Karpas-422 (cell line): Measurements from ENCODE around the gene MPV17L2. TPM values are rescaled to one million over a fixed set of nuclear protein-coding genes. Genes with fewer than 3 reads are reported as not detected.

Experiments used
- DNase-seq: peaks from one replicate; pipeline ENCODE4 v3.0.0-alpha.2; 2015
- H2AFZ ChIP-seq: fragments of 200-600 bp; sonication (generic); 2 replicates; pipeline ENCODE4 v1.6.1; 2014; ENCODE audit warnings: antibody characterized with exemption, low read length, mixed read lengths
- H3K27ac ChIP-seq: fragments of 200-600 bp; sonication (generic); 2 replicates; pipeline ENCODE4 v1.5.1; 2014; ENCODE audit warnings: mild to moderate bottlenecking, low read length, moderate library complexity
- H3K27me3 ChIP-seq: fragments of 200-600 bp; sonication (generic); 2 replicates; pipeline ENCODE4 v1.6.1; 2014; ENCODE audit warnings: low read length, mixed read lengths
- H3K36me3 ChIP-seq: fragments of 200-600 bp; sonication (generic); 2 replicates; pipeline ENCODE4 v1.6.1; 2014; ENCODE audit warnings: low read length, mixed read lengths; ENCODE audit not compliant: insufficient read depth
- H3K4me1 ChIP-seq: fragments of 200-600 bp; sonication (generic); 2 replicates; pipeline ENCODE4 v1.6.1; 2014; ENCODE audit warnings: mild to moderate bottlenecking, low read length, mixed read lengths
- H3K4me2 ChIP-seq: fragments of 200-600 bp; sonication (generic); 2 replicates; pipeline ENCODE4 v1.6.1; 2014; ENCODE audit warnings: low read length, low read depth, mild to moderate bottlenecking; ENCODE audit not compliant: poor library complexity, severe bottlenecking
- H3K4me3 ChIP-seq: fragments of 200-600 bp; sonication (generic); 2 replicates; pipeline ENCODE4 v1.5.1; 2014; ENCODE audit warnings: mild to moderate bottlenecking, antibody characterized with exemption, low read length, mixed read lengths
- H3K79me2 ChIP-seq: fragments of 200-600 bp; sonication (generic); 2 replicates; pipeline ENCODE4 v1.6.1; 2014; ENCODE audit warnings: mild to moderate bottlenecking, low read length, mixed read lengths
- H3K9ac ChIP-seq: fragments of 200-600 bp; sonication (generic); 2 replicates; pipeline ENCODE4 v1.6.0; 2014; ENCODE audit warnings: low read length
- H3K9me2 ChIP-seq: fragments of 200-600 bp; sonication (generic), shearing (Covaris generic); replicated peaks from 2 replicates; pipeline ENCODE4 v1.6.0; 2014; ENCODE audit warnings: mild to moderate bottlenecking, low read length, moderate library complexity; ENCODE audit not compliant: insufficient read depth
- H3K9me3 ChIP-seq: fragments of 300-700, 200-600 bp; sonication (generic); 2 replicates; pipeline ENCODE4 v1.6.1; 2014; ENCODE audit warnings: low read length, mixed read lengths
- H4K20me1 ChIP-seq: fragments of 200-600 bp; sonication (generic); 2 replicates; pipeline ENCODE4 v1.6.1; 2014; ENCODE audit warnings: mild to moderate bottlenecking, antibody characterized with exemption, low read length, low read depth; ENCODE audit not compliant: insufficient read depth
- total RNA-seq: library from RNA; depleted of rRNA; stranded (reverse); fragments of >200 nt; shearing (Covaris generic); gene quantifications from 2 replicates; pipeline ENCODE4 v1.2.3, GENCODE V29; 2014; ENCODE audit warnings: low replicate concordance

Gene MPV17L2
- total RNA-seq, 1 experiment from 2014 or later = 17.0 TPM

GRCh38 chr19:18173572-18174288, 19.3 kb upstream of the MPV17L2 start, which contains the start of gene IFI30:
Gene IFI30 (plus strand): TSS chr19:18173813. CDS start chr19:18173842, 29 bp downstream.
- no peaks in the 10 kb centered on the region for H3K9me2 ChIP-seq
- peak within 1 kb of the TSS; percentile 42 for H3K27ac ChIP-seq
- H3K36me3 ChIP-seq = 0 out of 2 replicates have a peak, but pooled peaks cover under 1% of the 10 kb centered on the region
- H2AFZ ChIP-seq = peak within 1 kb of the TSS; percentile 36; the same call in 1 of the 2 replicates
- no peaks in the 10 kb centered on the region for H4K20me1 ChIP-seq
- H3K4me3 ChIP-seq = peak within 1 kb of the TSS; percentile 76
- H3K9ac ChIP-seq = peak within 1 kb of the TSS; percentile 77
- H3K4me1 ChIP-seq = peaks cover 64% of the 10 kb centered on the region
- H3K27me3 ChIP-seq = no peaks in the 10 kb centered on the region
- H3K9me3 ChIP-seq = no peaks in the 10 kb centered on the region
- H3K4me2 ChIP-seq = peak within 1 kb of the TSS; percentile 89
- DNase-seq = peak; percentile 94
- H3K79me2 ChIP-seq = no peaks in the 10 kb centered on the region

- H2AFZ ChIP-seq = no peak overlapping the region
- H3K4me3 ChIP-seq = peak overlapping the region; percentile 76
- H3K27ac ChIP-seq = no peak overlapping the region
Measured at GRCh38 chr19:18174983-18175382, 18.0 kb upstream of the MPV17L2 start.

GRCh38 chr19:18176367-18177310, 16.4 kb upstream of the MPV17L2 start:
- H3K9me2 ChIP-seq = no peaks in the 10 kb centered on the region
- no peak overlapping the region for H3K27ac ChIP-seq
- no peaks in the 10 kb centered on the region for H3K27me3 ChIP-seq
- no peaks in the 10 kb centered on the region for H3K9me3 ChIP-seq
- H3K9ac ChIP-seq = no peak overlapping the region
- no peaks in the 10 kb centered on the region for H4K20me1 ChIP-seq
- no peak for DNase-seq
- H3K36me3 ChIP-seq = no peaks in the 10 kb centered on the region
- peaks cover 43% of the 10 kb centered on the region for H3K4me1 ChIP-seq
- no peaks in the 10 kb centered on the region for H3K79me2 ChIP-seq
- H3K4me2 ChIP-seq = no peak overlapping the region
- no peak overlapping the region for H3K4me3 ChIP-seq
- H2AFZ ChIP-seq = no peak overlapping the region

More at GRCh38 chr19:18174983-18175382, 18.0 kb upstream of the MPV17L2 start:
- peak overlapping the region; percentile 89 for H3K4me2 ChIP-seq
- no peaks in the 10 kb centered on the region for H3K9me3 ChIP-seq
- no peaks in the 10 kb centered on the region for H3K36me3 ChIP-seq
- peaks cover 53% of the 10 kb centered on the region for H3K4me1 ChIP-seq
- no peak for DNase-seq
- H3K9ac ChIP-seq = peak overlapping the region; percentile 77
- H3K9me2 ChIP-seq = no peaks in the 10 kb centered on the region
- H4K20me1 ChIP-seq = no peaks in the 10 kb centered on the region
- no peaks in the 10 kb centered on the region for H3K79me2 ChIP-seq
- H3K27me3 ChIP-seq = no peaks in the 10 kb centered on the region

- H3K4me1 ChIP-seq = peaks cover 16% of the 10 kb centered on the region
- H3K36me3 ChIP-seq = no peaks in the 10 kb centered on the region
- no peak overlapping the region for H2AFZ ChIP-seq
- H3K4me2 ChIP-seq = no peak overlapping the region
- no peaks in the 10 kb centered on the region for H4K20me1 ChIP-seq
- no peaks in the 10 kb centered on the region for H3K79me2 ChIP-seq
- H3K27me3 ChIP-seq = no peaks in the 10 kb centered on the region
- H3K9me2 ChIP-seq = no peaks in the 10 kb centered on the region
- no peaks in the 10 kb centered on the region for H3K9me3 ChIP-seq
- no peak overlapping the region for H3K4me3 ChIP-seq
- DNase-seq = no peak
- H3K27ac ChIP-seq = no peak overlapping the region
- H3K9ac ChIP-seq = no peak overlapping the region
Measured at GRCh38 chr19:18179957-18180356, 13.1 kb upstream of the MPV17L2 start.

- Histone ChIP-seq H3K4me3 (no peak overlapping the region), H3K27me3 (no peaks in the 10 kb centered on the region)
Measured at GRCh38 chr19:18183529-18183928, 9.5 kb upstream of the MPV17L2 start.

GRCh38 chr19:18185538-18185937, 7.5 kb upstream of the MPV17L2 start:
- Histone ChIP-seq H3K36me3 (no peaks in the 10 kb centered on the region), H3K79me2 (no peaks in the 10 kb centered on the region), H3K27ac (no peak overlapping the region), H3K9ac (no peak overlapping the region), H3K4me1 (peaks cover 32% of the 10 kb centered on the region), H3K27me3 (no peaks in the 10 kb centered on the region), H3K9me3 (no peaks in the 10 kb centered on the region), H3K4me3 (no peak overlapping the region), H3K4me2 (no peak overlapping the region), H3K9me2 (no peaks in the 10 kb centered on the region), H2AFZ (no peak overlapping the region), H4K20me1 (no peaks in the 10 kb centered on the region)
- no peak for DNase-seq

More at GRCh38 chr19:18183529-18183928, 9.5 kb upstream of the MPV17L2 start:
- no peak for DNase-seq
- Histone ChIP-seq H2AFZ (no peak overlapping the region), H3K9ac (no peak overlapping the region), H3K9me3 (no peaks in the 10 kb centered on the region), H3K79me2 (no peaks in the 10 kb centered on the region), H4K20me1 (no peaks in the 10 kb centered on the region), H3K27ac (no peak overlapping the region), H3K4me2 (no peak overlapping the region), H3K36me3 (no peaks in the 10 kb centered on the region), H3K4me1 (peaks cover 27% of the 10 kb centered on the region), H3K9me2 (no peaks in the 10 kb centered on the region)

- no peaks in the 10 kb centered on the region for H3K27me3 ChIP-seq
- no peaks in the 10 kb centered on the region for H4K20me1 ChIP-seq
- H2AFZ ChIP-seq = no peak overlapping the region
- H3K4me2 ChIP-seq = no peak overlapping the region
- H3K9me2 ChIP-seq = no peaks in the 10 kb centered on the region
- no peak overlapping the region for H3K27ac ChIP-seq
- no peaks in the 10 kb centered on the region for H3K9me3 ChIP-seq
- DNase-seq = no peak
- H3K4me3 ChIP-seq = no peak overlapping the region
- peaks cover 46% of the 10 kb centered on the region for H3K4me1 ChIP-seq
- no peak overlapping the region for H3K9ac ChIP-seq
- peaks cover 8% of the 10 kb centered on the region for H3K79me2 ChIP-seq
- no peaks in the 10 kb centered on the region for H3K36me3 ChIP-seq
Measured at GRCh38 chr19:18190278-18190677, 2.7 kb upstream of the MPV17L2 start.

- Histone ChIP-seq H3K9me3 (no peaks in the 10 kb centered on the region), H3K4me2 (peak overlapping the region; percentile 75), H3K4me3 (peak overlapping the region; percentile 33), H3K36me3 (no peaks in the 10 kb centered on the region), H3K4me1 (peaks cover 46% of the 10 kb centered on the region), H4K20me1 (no peaks in the 10 kb centered on the region), H3K9ac (peak overlapping the region; percentile 11; the same call in 1 of the 2 replicates), H2AFZ (no peak overlapping the region), H3K27me3 (no peaks in the 10 kb centered on the region), H3K79me2 (peaks cover 8% of the 10 kb centered on the region), H3K9me2 (no peaks in the 10 kb centered on the region), H3K27ac (peak overlapping the region; percentile 93)
- no peak for DNase-seq
Measured at GRCh38 chr19:18191640-18192062, 1.4 kb upstream of the MPV17L2 start.
